HG03439 (cell line): ENCODE results near the gene PPP2R3A.

ENCODE experiments used
- ATAC-seq: cut with Tn5 transposase; IDR thresholded peaks from one replicate; pipeline ENCODE4 v1.9.1; 2021; ENCODE audit warnings: mild to moderate bottlenecking, moderate library complexity; ENCODE audit not compliant: unreplicated experiment

The PPP2R3A gene

DNA sequence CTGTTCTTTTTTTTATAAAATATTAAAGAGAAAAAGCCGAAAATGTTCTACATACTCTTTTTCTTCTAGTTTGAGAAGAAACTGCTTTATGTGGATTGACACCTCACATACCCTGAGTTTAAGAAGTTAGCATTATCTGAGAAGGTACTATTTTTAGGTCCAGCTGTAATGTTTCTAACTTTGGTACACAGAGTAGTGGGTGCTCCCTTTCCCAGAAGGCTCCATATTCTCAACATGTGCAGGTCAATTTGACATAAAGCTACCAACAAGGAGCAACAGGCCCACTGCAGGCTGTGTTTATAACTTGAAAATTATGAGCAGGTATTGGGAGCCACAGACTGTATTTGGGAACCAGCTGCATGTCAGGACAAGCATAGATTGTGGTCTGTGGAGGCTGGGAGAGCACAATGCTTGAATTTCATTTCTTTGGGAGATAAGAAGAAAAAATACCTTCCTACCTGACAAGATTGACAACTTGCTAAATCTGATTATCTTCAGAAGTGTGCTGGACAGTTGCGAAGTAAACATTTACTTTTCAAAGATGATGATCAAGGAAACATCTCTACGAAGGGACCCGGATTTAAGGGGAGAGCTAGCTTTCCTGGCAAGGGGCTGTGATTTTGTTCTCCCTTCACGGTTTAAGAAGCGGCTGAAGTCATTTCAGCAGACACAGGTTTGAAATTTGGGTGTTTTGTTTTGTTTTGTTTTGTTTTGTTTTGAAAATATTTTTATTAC is 57.2 kb downstream of the PPP2R3A start:
- no peak for ATAC-seq

DNA sequence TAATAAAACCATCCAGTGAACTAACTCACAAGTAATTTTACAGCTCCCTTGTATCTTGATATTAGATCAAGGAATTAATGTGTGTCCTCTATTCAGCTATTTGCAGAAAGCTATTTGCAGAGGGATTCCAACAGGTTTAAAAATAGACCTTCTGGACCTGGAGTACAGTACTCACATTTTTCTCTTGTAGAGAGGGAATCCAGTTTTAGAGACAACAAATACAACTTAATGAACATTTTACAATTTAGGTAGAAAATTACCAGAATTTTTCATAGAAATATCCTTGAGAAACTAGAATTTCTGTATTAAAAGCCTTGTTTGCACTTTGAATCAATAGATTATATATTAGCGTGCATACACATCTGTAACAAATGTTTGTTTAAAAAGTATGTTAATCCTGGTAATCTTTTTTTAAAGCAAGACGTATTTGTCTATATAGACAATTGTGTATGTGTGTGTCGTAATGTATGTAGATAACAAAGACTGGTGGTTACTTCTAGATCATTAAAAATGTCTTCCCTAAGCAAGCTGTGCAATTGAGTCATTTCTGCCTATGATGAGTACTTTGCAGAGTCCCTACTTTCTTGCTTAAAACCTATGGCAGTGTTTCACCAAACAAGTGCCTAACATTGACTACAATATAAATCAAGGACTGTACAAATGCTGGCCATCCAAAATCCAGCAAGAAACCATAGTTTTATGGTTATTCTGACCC is 57.9 kb downstream of the PPP2R3A start:
- ATAC-seq: no peak

DNA sequence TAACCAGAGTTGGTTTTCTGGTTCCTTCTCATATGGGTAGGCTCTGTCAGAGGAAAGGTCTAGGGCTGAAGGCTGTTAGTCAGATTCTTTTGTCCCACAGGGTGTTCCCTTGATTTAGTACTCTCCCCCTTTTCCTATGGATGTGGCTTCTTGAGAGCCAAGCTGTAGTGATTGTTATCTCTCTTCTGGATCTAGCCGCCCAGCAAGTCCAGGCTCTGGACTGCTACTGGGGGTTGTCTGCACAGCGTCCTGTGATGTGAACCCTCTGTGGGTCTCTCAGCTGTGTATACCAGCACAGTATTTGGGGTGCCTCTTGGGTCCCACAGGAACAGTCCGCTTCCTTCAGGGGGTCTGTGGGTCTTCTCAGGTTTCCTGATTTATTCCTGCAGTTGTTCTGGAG is 70.8 kb downstream of the PPP2R3A start:
- ATAC-seq: no peak

DNA sequence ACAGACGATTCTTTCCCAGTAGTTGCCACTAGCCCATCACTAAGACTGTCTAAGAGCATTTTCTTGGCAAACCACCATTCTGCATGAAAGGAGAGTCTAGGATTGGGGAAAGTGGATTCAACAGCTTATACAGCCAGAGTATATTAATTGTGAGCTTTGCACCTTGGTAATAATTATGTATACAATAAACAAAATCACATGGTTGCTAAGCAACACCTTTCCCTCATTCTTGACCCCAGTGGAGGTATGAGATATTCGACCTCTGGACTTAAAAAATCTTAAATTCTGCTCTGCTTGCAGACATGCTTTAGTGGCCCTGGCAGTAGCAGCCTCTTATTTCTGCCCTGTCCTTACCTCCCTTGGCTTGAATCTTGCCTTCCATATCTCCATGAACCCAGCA is 73.1 kb downstream of the PPP2R3A start:
- ATAC-seq: no peak

DNA sequence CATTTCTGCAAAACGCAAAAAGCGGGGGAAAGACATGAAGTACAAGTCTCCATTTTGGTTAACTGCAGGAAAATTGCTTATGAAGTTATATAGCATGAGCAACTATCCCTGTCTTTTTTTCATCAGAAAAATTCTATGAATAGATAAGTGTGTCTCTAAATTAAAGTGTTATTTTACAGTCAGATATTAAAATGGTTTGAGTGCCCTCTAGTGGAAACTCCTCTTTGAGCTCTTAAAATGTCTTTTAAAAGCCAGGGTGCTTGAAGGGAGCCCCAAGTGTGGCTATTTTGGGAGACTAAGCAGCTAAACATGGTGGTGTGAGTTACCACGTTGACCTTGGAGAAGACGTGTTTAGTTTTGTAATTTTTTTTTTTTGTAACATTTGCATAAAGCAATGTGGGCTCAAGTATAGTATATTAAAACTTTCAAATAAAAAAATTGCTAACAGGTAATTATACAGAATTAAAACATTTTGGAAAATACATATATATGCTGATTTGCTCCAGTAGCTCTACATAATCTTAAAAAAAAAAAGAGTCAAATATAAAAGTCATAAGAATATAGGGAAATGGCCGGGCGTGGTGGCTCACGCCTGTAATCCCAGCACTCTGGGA is 77.2 kb downstream of the PPP2R3A start:
- no peak for ATAC-seq

DNA sequence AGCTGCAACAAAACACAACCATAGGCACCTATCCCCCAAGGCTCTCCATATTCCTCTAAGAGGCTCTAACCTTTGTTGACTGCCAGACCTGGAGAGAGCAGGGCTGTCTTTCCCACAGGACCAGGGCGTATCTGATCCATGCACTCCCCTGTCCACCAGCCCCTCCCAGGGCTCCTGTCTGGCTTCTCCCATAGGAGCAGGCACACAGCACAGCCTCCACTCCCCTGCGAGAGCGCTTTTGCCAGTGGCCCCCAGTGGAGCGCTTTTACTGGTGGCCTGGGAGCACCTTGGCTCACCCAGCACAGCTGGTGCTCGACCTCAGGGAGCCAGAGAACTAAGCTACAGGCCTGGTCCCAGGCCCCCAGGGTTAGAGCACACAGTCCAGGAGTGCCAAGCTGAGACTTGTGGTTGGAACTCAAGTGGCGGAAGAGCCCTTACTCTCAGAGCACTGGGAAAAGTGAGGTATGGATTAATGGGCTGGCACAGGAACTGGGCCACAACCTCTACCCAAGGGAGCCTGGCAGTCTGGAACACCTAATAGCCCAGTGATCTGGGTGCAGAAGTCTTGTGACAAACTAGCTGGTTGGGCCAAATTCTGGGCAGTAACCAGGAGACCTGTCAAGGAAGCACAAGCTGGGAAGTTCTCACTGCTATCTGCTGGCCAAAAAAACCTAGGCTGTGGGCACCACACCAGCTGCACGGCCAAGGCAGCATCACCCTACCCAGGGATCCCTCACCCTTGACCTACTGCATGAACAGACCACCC is 79.6 kb downstream of the PPP2R3A start:
- ATAC-seq: no peak

DNA sequence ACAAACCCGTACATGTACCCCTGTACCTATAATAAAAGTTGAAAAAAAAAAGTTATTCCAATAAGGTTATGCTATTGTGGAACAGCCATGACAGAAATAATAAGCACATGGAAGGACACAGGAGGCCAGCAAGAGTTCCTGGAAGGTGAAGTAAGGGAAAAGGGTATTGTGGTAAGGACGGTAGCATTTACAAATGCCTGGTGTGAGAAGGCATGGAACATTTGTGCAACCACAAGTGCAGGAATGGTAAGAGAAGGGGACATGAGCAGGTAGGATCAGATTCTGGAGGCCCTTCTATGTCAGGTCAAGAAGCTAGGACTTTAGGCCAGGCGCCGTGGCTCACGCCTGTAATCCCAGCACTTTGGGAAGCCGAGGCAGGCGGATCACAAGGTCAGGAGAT is 82.5 kb downstream of the PPP2R3A start:
- no peak for ATAC-seq

DNA sequence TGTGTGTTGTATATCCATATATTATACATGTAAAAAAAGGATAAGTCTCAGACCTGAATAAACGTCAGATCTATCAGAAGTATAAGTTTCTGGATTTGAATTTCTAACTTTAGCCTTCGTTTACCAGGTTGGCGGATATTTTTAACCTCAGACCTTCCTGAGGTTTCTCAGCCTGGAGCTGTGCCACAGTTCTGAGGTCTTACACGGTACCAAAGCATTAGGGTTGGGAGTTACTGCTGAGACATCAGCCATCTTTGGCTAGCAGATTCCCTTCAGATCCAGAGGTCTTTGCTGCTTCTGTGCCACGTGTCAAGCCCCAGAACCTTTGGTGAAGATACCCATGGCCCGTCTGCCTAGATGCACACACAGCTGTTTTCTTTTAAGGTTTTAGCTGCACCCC is 84.7 kb downstream of the PPP2R3A start:
- ATAC-seq: no peak

DNA sequence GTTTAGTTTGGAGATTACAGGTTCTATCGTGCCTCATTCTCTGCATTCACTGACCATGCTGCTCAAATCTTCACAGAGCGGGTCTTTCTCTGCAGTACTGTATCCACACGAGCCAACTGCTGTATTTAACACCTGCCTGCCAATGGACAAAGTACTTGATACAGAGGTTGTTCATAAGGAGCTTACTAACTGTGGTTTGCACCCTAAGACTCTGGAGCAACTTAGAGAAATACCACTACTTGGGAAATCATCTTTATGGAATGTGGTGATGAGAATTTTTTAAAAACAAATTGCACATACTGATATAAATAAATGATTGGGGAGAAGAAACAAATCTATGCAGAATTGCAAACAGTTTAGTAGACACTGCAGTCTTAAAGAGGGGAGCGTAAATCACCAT is 90.0 kb downstream of the PPP2R3A start:
- ATAC-seq: no peak

DNA sequence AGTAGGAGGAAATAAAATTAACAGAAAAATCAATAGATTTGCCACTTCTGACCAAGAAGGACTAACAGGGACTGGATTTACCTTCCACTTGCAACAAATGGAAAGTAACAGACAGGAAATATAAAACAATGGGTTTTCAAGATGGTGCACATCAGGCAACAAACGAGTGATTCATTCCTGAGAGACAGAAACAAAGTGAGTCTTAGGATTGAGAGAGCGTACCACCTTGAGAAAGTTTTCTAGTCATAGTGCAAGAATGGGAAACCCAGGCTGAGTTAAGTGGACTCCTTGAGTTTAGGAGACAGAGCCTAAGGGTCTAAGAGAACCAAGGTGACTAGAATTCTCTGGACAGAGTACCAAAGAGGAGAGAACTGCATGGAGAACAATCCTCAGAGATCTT is 101.7 kb downstream of the PPP2R3A start:
- no peak for ATAC-seq

DNA sequence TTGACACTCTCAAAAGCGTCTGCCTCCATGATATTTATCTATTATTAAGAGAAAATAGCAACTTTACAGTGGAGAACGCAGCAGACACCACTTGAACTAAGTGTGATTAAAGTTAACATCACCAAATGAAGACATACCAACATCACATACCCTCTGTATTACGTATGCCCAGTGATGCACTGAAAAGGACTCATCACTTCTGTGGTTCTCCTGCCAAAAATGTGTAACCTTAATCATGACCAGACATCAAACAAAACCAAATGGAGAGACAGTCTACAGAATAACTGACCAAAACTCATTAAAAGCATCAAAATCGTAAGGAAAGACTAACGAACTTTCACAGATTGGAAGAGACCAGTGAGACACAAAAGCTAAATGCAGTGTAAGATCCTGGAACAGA is 103.2 kb downstream of the PPP2R3A start:
- no peak for ATAC-seq

DNA sequence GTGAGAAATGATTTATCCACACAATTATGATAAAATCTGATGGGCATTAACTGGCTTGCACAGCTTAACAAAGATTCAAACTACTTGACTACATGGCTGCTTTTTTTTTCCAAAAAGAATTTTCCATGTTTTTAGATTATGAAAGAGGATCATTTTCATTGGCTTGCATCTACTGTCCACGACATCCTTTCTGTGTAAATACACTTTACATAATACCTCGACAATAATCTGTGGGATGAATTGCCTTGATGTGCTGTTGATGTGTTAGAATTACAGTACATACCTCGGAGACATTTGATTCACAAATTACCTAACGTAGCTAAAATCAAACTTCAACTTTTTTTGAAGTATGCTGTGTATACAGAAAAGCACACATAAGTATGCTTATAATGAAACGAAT is 104.4 kb downstream of the PPP2R3A start:
- no peak for ATAC-seq

DNA sequence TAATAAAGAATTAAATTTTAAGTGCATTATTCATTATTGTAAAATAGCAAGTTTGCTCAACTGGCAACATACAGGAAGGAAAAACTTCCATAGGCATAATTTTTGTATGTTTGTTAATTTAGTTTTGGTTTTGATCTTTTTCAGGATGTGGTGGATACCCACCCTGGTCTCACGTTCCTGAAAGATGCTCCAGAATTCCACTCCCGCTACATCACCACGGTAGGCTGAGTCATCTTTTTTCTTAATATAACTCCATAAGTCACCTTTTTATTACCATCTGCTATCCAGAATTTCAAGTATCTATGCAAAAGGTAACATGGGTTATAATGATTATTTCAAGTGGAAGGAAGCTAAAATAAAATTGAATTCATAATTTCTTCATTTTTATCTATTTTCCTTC is 104.8 kb downstream of the PPP2R3A start:
- no peak for ATAC-seq

DNA sequence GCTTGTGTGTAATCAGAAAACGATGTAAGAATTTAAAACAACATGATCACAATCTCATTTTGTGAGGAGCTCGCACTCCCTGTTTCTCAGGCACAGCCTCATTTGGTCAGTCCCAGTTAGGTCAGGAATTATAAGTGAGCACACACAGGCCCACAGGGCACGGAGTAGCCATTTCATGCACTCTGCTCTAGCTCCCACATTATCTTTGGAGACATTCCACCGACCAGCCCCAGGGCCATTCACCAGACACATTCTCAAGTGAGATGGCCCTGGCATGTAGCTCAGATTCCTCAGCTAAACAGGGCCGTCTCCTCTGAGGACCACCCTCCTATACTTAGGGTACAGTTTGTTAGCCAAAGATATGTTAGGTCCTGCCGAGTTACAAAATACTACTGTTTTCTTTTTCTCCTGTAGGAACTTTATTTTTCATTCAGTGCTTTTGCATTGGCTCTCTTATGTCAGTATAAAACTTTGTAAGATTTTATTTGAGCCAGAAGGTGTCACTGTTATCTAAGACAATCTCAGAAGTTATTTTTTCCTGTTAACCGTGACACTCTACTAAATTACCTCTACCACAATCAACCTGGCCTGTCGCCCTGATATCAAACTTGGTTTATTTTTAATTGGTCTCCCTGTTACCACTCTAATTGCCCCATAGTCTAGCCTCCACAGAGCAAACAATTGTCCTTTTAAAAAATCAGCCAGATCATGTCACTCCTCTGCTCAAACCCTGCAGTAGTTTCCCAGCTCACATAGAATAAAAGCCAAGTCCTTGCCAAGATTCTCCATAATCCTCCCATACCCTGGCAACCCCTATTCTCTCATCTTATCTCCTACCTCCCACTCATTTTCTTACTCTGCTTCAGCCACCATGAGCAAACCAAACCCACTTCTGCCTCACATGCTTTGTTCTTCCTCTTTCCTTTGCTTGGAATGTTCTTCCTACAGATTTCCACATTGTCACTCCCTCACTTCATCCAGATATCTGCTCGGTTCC is 105.7 kb downstream of the PPP2R3A start:
- no peak for ATAC-seq

DNA sequence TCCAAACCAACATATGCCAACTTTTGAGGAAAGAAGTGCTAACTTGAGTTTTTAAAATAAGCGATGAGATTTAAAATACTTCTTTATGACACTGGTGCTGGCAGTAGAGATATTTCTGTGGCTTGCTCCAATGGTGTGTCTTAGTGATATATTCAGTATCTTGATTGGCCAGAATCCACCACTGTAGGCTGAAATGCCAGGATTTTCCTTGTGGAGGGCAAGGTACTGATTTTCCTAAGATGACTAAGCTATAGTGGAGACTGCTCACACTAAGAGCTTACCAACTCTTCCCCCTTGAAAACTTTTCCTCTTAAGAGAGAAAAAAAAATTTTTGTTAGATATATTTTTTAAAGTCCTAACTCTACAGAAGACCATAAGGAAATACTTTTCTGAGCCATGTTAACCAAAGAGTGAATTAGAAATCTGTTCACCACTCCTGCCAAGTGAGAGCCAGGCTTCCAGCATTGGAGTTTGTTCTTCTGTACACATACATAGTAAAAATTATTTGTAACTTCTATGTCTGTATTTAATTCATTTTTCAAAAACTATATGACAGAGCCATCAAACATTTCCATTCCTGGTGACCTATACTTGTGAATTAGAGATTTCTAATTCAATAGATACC is 109.1 kb downstream of the PPP2R3A start:
- no peak for ATAC-seq

DNA sequence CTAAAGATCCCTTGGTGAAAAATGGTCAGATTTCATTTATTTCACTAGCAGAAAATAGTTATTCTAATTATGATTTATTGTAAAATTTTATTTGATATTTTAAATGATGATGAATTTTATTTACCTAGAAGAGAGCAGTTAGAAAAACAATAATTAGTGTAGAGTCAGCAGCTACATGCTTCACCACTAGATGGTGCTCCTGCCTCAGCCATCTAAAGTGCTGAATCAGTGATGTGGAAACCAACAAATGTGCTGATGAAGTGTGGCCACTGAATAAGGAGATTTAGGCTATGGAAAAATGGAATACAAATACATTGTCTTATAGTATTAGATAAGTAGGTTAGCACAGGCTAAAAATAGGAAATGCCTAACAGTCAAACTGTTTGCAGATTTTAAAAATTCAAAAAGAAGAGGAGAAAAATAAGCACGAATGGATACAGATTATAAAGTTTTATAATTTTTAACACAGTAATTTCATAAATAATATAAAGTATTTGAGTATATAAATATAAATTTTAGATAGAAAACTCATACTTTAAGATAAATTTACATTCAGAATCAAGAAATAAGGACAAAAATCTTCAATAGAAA is 109.8 kb downstream of the PPP2R3A start:
- ATAC-seq: no peak

DNA sequence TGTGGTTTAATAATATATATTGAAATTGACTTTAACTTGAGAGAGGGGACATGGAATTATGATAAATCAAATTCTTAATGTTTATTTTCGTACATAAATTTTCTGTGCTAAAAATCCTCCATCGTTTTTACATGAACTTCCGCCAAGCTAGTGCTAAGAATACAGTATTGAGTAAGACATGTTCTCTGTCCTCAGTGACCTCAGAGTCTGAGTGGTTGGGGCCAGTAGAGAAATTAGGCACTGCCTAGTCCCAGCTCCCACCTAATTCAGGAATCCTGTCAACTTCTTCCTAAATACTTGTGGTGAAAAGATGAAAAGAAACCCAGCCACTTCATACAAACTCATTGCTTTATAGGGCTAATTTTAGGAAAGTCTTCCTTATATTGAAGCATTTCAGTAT is 110.3 kb downstream of the PPP2R3A start:
- no peak for ATAC-seq

DNA sequence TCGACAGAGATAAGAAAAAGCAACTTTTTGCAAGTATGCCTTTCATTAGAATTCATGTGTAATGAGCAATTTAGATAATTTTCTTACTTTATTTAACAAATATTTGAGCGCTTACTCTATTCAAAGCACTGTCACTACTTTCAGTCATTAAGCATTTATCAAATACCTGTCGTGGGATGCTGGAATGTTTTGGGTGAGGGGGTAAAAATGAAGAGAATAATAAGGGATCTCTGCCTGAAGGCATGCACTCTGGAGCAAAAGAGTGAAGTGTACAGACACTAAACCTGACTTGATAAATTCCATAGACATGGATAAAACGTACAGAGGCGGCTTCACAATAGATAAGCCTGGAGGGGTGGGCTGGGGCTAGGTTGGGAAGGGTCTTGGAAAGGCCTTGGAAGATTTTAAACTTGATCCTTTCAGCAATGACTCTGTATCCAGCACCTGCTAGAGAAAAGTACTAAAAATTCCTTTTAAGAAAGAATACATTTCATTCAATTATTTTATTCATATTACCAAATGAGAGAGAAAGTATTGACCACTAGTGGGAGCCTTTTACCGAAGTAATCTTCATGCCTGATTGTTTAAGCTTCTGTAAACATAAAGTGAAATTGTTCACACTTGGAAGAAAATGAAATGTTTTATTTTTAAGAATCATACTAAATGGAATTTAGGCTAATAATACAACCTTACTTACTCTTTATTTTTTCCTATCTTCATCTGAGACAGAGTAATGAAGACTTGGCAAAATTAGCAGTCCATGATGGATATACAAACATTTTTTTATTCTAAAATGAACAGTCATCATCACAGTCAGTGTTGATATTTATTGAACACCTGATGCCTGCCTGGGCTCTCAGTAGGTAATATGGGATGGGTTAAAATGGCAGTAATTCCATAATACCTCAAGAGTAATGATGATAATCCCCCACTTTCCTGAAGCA is 113.2 kb downstream of the PPP2R3A start:
- ATAC-seq: no peak
